Right lobe of liver (tissue), 6 donors: Measurements from ENCODE around the gene KATNBL1. TPM values are rescaled to one million over a fixed set of nuclear protein-coding genes. Genes with fewer than 3 reads are reported as not detected.

Source experiments
- ATAC-seq, 4 donors: fragments of 200-7000 bp; cut with Tn5 transposase; one replicate each; pipeline ENCODE4 v1.9.1; 2020; ENCODE audit warnings: mild to moderate bottlenecking in 4 of 4, moderate library complexity in 4 of 4
- DNase-seq, 3 donors: peaks; one replicate each; pipeline ENCODE4 v3.0.0-alpha.2; 2020
- H3K27ac ChIP-seq, 3 donors: fragments of 200-600 bp; one replicate each; pipeline ENCODE4 v1.8.0; 2022
- H3K27me3 ChIP-seq, 2 donors: fragments of 200-600 bp; one replicate each; pipeline ENCODE4 v1.8.0; 2022
- H3K36me3 ChIP-seq, 4 donors: fragments of 200-600 bp; sonication (generic) in 1 of 4; one replicate each; pipeline versions ENCODE4 v1.5.1 to v1.8.0; 2017 to 2022; ENCODE audit warnings: control low read depth in 1 of 4
- H3K4me1 ChIP-seq, 4 donors: fragments of 200-600 bp; sonication (generic) in 1 of 4; one replicate each; pipeline versions ENCODE4 v1.5.1 to v1.8.0; 2017 to 2022; ENCODE audit warnings: control low read depth in 1 of 4
- H3K4me3 ChIP-seq, 3 donors: fragments of 200-600 bp; one replicate each; pipeline ENCODE4 v1.8.0; 2022
- H3K9me3 ChIP-seq, 4 donors: fragments of 200-600 bp; sonication (generic) in 1 of 4; one replicate each; pipeline versions ENCODE4 v1.5.1 to v1.8.0; 2017 to 2022; ENCODE audit warnings: control low read depth in 1 of 4
- CTCF ChIP-seq, 4 donors: fragments of 200-600 bp in 3 of 4; fragments of 450-650 bp in 1 of 4; IDR thresholded peaks; one replicate each; pipeline versions ENCODE4 v1.5.1 to v1.8.0; 2016 to 2022; ENCODE audit warnings: antibody characterized with exemption in 4 of 4, mild to moderate bottlenecking in 2 of 4
- POLR2A ChIP-seq: fragments of 450-650 bp; IDR thresholded peaks from one replicate; pipeline ENCODE4 v1.6.1; 2017; ENCODE audit warnings: antibody characterized with exemption, mild to moderate bottlenecking
- WGBS: methylation state at CpG from one replicate; pipeline ENCODE4 v1.1.6; 2018; ENCODE audit warnings: low coverage, low lambda C conversion rate; ENCODE audit not compliant: insufficient coverage; ENCODE audit errors: missing lambda C conversion rate; 5-methylcytosine and 5-hydroxymethylcytosine counted together
- intact Hi-C, 2 donors: fragments of 100-400 bp; cut with DNase I; formaldehyde crosslinking; loops; one replicate each; pipeline versions ENCODE4 v1.11.2 to v1.14.1; 2022
- total RNA-seq, 6 experiments: library from RNA; depleted of rRNA in 2 of 6; stranded (reverse); fragments of >200 nt in 2 of 6; fragmentation: NEBNext Ultra II Directional in 3 of 6; extraction: Animal tissue kit (Norgen Biotek cat#: 25700) in 3 of 6; gene quantifications; one replicate each; pipeline versions ENCODE4 v1.1.0 to v1.2.4, GENCODE V29; 2016 to 2023
- donor health status: DM: no; HTN: yes; CAD: no.
- donor health status: DM: no; HTN: no; CAD: no.
- donor health status: DM: no; HTN: no; CAD: no.
- donor health status: DM: no; HTN: yes; CAD: no.
- donor health status: DM: no; HTN: yes; CAD: no.

Gene KATNBL1
- total RNA-seq, 6 experiments from 2014 or later: 12.4 to 22.4 (median 17.6) TPM

GRCh38 chr15:34109797-34110663 lies 99.9 kb downstream of the KATNBL1 start:
- H3K4me3 ChIP-seq: no peak overlapping the region
- ATAC-seq (peak; percentile 59 to 73 (median 66)), DNase-seq (no peak)
- no peaks in the 10 kb centered on the region for H3K36me3 ChIP-seq
- H3K27ac ChIP-seq: no peak overlapping the region
- no peaks in the 10 kb centered on the region for H3K9me3 ChIP-seq
- no peaks in the 10 kb centered on the region for H3K27me3 ChIP-seq
- peaks cover 0 to 12% (median 0%) of the 10 kb centered on the region in 4 donors for H3K4me1 ChIP-seq
- intact Hi-C loops: loop anchor here (10.0 kb wide), 2 partner anchors 95 to 115 kb away; partner anchors contain the start of gene EMC4 (in 1 of the 2)
- TF ChIP-seq POLR2A: no peak
- peak; percentile 59 to 69 (median 66) for TF ChIP-seq CTCF (IDR thresholded peaks at IDR 0.05)
- WGBS: 40% methylated on average over 3 of the region's 5 CpGs

GRCh38 chr15:34107315-34107714 lies 102.6 kb downstream of the KATNBL1 start:
- H3K4me1 ChIP-seq: no peaks in the 10 kb centered on the region
- DNase-seq (no peak), ATAC-seq (no peak)
- no peak overlapping the region for H3K27ac ChIP-seq
- TF ChIP-seq POLR2A (no peak), CTCF (IDR thresholded peaks at IDR 0.05) (no peak)
- H3K36me3 ChIP-seq: no peaks in the 10 kb centered on the region
- H3K9me3 ChIP-seq: no peaks in the 10 kb centered on the region
- H3K4me3 ChIP-seq: no peak overlapping the region
- 80% methylated on average over 2 of the region's 2 CpGs for WGBS
- intact Hi-C loops: loop anchor here (10.0 kb wide), 2 partner anchors 97 to 117 kb away; partner anchors contain the start of gene EMC4 (in 1 of the 2)
- no peaks in the 10 kb centered on the region for H3K27me3 ChIP-seq

GRCh38 chr15:34106423-34106822 lies 103.5 kb downstream of the KATNBL1 start:
- DNase-seq: no peak
- Histone ChIP-seq H3K4me1 (no peaks in the 10 kb centered on the region), H3K36me3 (no peaks in the 10 kb centered on the region), H3K27me3 (no peaks in the 10 kb centered on the region), H3K4me3 (no peak overlapping the region), H3K9me3 (no peaks in the 10 kb centered on the region), H3K27ac (no peak overlapping the region)
- intact Hi-C loops: loop anchor here (10.0 kb wide), 2 partner anchors 98 to 118 kb away; partner anchors contain the start of gene EMC4 (in 1 of the 2)
- TF ChIP-seq POLR2A: no peak
- no peak for TF ChIP-seq CTCF (IDR thresholded peaks at IDR 0.05)
- 100% methylated on average over 1 of the region's 1 CpG for WGBS
- ATAC-seq: no peak

GRCh38 chr15:34102175-34102925 lies 107.5 kb downstream of the KATNBL1 start:
- H3K27ac ChIP-seq: peak overlapping the region; percentile 70 to 82 (median 73)
- peak overlapping the region; percentile 63 to 90 (median 89) for H3K4me3 ChIP-seq
- TF ChIP-seq POLR2A (no peak), CTCF (IDR thresholded peaks at IDR 0.05) (no peak)
- intact Hi-C loops: loop anchor here (10.0 kb wide), 2 partner anchors 102 to 122 kb away; partner anchors contain the start of gene EMC4 (in 1 of the 2)
- WGBS: 32% methylated on average over 26 of the region's 29 CpGs
- ATAC-seq: peak; percentile 40 to 48 (median 44)
- H3K36me3 ChIP-seq: no peaks in the 10 kb centered on the region
- no peak for DNase-seq
- H3K4me1 ChIP-seq: peaks cover 0 to 11% (median 0%) of the 10 kb centered on the region in 4 donors
- no peaks in the 10 kb centered on the region for H3K27me3 ChIP-seq
- H3K9me3 ChIP-seq: no peaks in the 10 kb centered on the region
